Activated gamma-delta T cell (primary cell): Measurements from ENCODE around the gene CATSPERB.
"Not testable (repeated sequence)": the region's sequence is repeated elsewhere in the genome, so short reads cannot be mapped to it uniquely, and the experiment has no call there.

Experiments
- DNase-seq: peaks from one replicate; lab custom pipeline; 2025; lab: John Stamatoyannopoulos, UW

The CATSPERB gene

DNA sequence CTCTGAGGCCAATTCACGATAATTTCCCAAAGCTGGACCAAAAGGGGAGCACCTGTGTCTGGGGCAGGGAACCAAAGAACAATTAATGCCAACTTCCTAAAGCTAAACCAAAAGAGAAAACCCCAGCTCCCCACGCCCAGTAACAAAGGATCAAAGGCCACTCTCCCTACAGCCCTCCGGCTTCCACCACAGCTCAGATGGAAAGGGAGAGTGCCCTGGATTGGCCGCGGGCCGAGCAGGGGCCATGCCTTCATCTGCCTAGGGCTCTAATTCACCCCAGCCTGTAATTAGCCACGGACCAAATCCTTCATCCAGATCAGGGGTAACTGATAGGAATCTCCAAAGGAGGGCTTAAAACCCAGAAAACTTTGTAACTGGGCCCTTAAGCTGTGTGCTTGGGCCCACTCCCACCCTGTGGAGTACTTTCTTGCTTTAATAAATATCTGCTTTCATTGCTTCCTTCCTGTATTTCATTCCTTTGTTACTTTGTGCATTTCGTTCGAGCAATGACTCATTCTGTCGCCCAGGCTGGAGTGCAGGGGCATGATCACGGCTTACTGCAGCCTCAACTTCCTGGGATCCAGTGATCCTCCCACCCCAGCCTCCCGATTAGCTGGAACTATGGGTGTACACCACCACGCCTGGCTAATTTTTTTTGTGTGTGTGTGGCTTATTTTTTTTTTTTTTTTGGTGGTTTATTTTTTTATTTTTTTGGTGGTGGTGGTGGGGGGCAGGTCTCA is 156.2 kb downstream of the CATSPERB start:
- no peak for DNase-seq

GRCh38 chr14:91573894-91574837 is 157.7 kb downstream of the CATSPERB start:
- peak; percentile 56 for DNase-seq

GRCh38 chr14:91573528-91573893 is 158.4 kb downstream of the CATSPERB start:
- DNase-seq, result no peak

GRCh38 chr14:91570021-91570420 is 161.9 kb downstream of the CATSPERB start:
- no peak for DNase-seq

GRCh38 chr14:91569301-91569700 is 162.6 kb downstream of the CATSPERB start:
- DNase-seq, result no peak

GRCh38 chr14:91568626-91569025 is 163.3 kb downstream of the CATSPERB start:
- DNase-seq, result no peak

GRCh38 chr14:91567827-91568226 is 164.1 kb downstream of the CATSPERB start:
- not testable (repeated sequence) for DNase-seq

- no peak for DNase-seq
These were observed 176.4 kb downstream of the CATSPERB start for GRCh38 chr14:91555531-91555930.

DNA sequence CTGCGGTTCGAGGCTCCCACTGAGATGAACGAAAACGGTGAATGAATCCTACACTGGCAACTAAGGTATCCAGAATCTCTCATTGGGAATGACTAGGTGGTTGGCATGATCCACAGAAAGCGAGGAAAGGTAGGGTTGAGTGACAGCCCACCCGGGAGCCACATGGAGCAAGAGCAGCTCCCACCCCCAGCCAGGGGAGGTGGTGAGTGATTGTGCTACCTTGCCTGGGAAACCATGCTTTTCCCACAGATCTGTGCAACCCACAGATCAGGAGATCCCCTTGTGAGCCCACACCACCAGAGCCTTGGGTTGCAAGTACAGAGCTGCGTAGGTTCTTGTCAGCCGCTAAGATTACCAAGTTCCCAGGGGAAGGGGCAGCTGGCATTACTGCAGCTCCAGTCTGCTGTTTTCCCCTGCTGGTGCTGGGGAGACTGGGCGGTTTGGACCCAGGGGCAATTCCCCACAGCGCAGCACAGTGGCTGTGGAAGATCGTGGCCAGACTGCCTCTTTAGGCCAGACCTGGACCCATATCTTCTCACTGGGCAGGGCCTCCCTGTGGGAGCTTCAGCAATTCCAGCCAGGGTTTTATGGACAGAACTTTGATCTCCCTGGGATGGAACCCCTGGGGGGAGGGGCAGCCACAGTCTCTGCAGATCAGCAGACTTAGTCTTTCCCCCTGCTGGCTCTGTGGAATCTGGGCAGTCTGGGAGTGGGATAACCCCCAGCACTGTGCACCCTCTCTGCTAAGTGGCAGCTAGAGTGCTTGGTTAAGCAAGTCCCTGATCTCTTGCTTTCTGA is 177.2 kb downstream of the CATSPERB start:
- DNase-seq, result no peak

- no peak for DNase-seq
These were observed 183.8 kb downstream of the CATSPERB start for GRCh38 chr14:91548108-91548507.

DNA sequence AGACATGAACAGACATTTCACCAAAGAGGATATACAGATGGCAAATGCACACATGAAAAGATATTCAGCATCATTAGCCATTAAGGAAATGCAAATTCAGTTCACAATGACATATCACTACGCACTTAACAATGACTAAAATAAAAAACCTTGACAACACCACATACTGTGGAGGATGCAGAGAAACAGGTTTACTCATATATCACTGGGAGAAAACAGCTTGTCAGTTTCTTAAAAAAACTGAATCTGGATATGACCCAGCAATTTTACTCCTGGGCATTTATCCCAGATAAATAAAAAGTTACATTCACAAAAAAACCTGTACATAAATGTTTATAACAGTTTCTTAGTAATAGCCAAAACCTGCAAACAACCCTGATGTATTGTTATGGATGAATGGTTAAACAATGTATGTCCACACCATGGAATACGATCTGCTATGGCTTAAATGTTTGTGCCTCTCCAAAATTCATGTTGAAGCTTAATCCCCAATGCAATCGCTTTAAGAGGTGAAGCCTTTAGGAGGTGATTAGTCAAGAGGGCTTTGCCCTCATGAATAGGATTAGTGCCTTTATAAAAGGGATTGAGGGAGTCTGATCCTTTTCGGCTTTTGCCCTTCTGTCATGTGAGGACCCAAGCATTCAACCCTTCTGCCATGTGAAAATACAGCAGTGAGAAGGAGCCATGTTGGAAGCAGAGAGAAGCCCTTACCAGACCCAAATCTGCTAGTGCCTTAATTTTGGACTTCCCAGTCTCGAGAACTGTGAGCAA is 185.8 kb downstream of the CATSPERB start:
- DNase-seq, result no peak

DNA sequence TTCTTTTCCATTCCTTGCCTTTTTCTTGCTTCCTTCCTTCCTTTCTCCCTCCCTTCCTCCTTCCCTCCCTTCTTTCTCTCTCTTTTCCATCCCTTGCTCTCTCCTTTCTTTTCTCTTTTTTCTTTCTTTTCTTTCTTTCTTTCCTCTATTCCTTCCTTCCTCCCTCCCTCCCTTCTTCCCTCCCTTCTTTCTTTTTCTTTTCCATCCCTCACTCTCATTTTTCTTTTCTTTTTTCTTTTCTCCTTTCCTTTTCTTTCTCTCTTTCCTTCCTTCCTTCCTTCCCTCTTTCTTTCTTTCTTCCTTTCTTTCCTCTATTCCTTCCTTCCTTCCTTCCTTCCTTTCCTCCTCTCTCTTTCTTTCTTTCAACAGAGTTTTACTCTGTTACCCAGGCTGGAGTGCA is 186.7 kb downstream of the CATSPERB start:
- no peak for DNase-seq

DNA sequence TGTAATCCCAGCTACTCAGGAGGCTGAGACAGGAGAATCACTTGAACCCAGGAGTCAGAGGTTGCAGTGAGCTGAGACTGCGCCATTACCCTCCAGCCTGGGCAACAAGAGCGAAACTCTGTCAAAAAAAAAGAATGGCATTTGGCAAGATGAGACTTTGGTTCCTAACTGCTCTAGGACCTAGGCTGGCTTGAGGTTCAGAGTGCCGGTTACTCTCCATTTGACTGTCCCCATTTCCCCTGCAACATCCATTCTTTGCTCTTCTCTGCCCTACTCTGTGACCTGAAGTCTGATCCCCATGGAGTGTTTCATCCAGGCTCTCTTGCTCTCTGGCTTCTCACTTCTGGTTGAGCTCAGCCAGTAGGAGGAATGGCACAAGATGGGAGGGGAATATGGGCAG is 195.6 kb downstream of the CATSPERB start:
- no peak for DNase-seq

DNA sequence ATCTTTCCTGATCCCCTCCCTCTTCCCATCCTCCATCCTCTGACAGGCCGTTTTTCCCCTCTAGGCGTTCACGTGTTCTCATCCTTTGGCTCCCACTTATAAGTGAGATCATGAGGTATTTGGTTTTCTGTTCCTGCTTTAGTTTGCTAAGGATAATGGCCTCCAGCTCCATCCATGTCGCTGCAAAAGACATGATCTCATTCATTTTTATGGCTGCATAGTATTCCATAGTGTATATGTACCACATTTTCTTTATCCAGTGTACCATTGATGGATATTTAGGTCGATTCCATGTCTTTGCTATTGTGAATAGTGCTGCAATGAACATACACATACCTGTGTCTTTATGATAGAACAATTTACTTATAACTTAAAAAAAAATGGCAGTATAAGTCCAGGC is 197.8 kb downstream of the CATSPERB start:
- not testable (repeated sequence) for DNase-seq

DNA sequence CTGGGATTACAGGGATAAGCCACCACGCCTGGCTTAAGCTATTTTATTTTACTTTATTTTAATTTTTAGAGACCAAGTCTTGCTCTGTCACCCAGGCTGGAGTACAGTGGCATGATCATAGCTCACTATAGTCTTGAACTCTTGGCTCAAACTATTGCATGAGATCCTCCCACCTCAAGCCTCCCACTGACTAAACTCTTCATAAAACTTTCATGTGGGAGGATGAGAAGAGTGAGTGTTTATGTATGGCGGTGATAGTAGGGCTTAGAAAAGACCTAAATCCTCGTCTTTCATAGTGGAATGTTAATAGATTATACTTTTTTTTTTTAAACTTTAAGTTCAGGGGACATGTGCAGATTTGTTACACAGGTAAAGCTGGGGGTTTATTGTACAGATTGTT is 198.3 kb downstream of the CATSPERB start:
- DNase-seq, result no peak
